BJ (cell line): ENCODE results near the gene CDH22. TPM values are rescaled to one million over a fixed set of nuclear protein-coding genes. Genes with fewer than 3 reads are reported as not detected.

Experiments
- CTCF ChIA-PET: fragments of 350-600 bp; formaldehyde crosslinking; extraction: SDS; loops from one replicate; lab custom pipeline; 2021; ENCODE audit warnings: antibody characterized with exemption, inconsistent platforms; lab: Yijun Ruan, JAX
- POLR2A ChIA-PET: fragments of 300-600 bp; sonication (Branson Sonifier 250); formaldehyde crosslinking; extraction: SDS; loops from one replicate; lab custom pipeline; 2021; ENCODE audit warnings: antibody characterized with exemption; lab: Charles Lee
- DNase-seq: peaks from one replicate; pipeline ENCODE4 v3.0.0-alpha.2; 2011; ENCODE audit warnings: low read depth
- H3K27me3 ChIP-seq: 2 replicates; pipeline ENCODE4 v1.6.0; 2011; ENCODE audit warnings: low read length; ENCODE audit not compliant: control insufficient read depth, insufficient read depth
- H3K36me3 ChIP-seq: 2 replicates; pipeline ENCODE4 v1.5.1; 2011; ENCODE audit warnings: low read length; ENCODE audit not compliant: control insufficient read depth, insufficient read depth
- H3K4me3 ChIP-seq: 2 replicates; pipeline ENCODE4 v1.5.1; 2011; ENCODE audit warnings: low read depth, mild to moderate bottlenecking, control low read depth, low read length
- polyA plus RNA-seq: library from polyadenylated mRNA; depleted of rRNA; stranded (reverse); fragments of >200 nt; gene quantifications from 2 replicates; pipeline ENCODE4 v1.2.3, GENCODE V29; 2011
- TF ChIP-seq, protein P1 (sequence below): IDR thresholded peaks from 2 replicates; pipeline ENCODE4 v1.5.1; 2011; ENCODE audit warnings: low read depth, mild to moderate bottlenecking, control low read depth, inconsistent platforms, low read length, moderate library complexity; ENCODE audit not compliant: insufficient read depth

CDH22 gene
- polyA plus RNA-seq, 1 experiment, result not detected

GRCh38 chr20:46323557-46323956 is 15.3 kb upstream of the CDH22 start:
- no peak overlapping the region for H3K4me3 ChIP-seq
- CTCF ChIA-PET, result no interaction called here
- no peaks in the 10 kb centered on the region for H3K36me3 ChIP-seq
- peaks cover 8% of the 10 kb centered on the region for H3K27me3 ChIP-seq
- POLR2A ChIA-PET, result no interaction called here
- TF ChIP-seq, protein P1, sequence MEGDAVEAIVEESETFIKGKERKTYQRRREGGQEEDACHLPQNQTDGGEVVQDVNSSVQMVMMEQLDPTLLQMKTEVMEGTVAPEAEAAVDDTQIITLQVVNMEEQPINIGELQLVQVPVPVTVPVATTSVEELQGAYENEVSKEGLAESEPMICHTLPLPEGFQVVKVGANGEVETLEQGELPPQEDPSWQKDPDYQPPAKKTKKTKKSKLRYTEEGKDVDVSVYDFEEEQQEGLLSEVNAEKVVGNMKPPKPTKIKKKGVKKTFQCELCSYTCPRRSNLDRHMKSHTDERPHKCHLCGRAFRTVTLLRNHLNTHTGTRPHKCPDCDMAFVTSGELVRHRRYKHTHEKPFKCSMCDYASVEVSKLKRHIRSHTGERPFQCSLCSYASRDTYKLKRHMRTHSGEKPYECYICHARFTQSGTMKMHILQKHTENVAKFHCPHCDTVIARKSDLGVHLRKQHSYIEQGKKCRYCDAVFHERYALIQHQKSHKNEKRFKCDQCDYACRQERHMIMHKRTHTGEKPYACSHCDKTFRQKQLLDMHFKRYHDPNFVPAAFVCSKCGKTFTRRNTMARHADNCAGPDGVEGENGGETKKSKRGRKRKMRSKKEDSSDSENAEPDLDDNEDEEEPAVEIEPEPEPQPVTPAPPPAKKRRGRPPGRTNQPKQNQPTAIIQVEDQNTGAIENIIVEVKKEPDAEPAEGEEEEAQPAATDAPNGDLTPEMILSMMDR, result no peak
- DNase-seq, result no peak

GRCh38 chr20:46322641-46323040 is 14.3 kb upstream of the CDH22 start:
- H3K27me3 ChIP-seq, result peaks cover 8% of the 10 kb centered on the region
- TF ChIP-seq, protein P1, result no peak
- no peak for DNase-seq
- ChIA-PET POLR2A (no interaction called here), CTCF (interaction anchor here (0.6 to 1.0 kb wide), 3 partner anchors 18 to 292 kb away, joined by 3 to 4 read pairs (median 3); no protein-coding TSS in a partner anchor)
- no peaks in the 10 kb centered on the region for H3K36me3 ChIP-seq
- H3K4me3 ChIP-seq, result no peak overlapping the region

DNA sequence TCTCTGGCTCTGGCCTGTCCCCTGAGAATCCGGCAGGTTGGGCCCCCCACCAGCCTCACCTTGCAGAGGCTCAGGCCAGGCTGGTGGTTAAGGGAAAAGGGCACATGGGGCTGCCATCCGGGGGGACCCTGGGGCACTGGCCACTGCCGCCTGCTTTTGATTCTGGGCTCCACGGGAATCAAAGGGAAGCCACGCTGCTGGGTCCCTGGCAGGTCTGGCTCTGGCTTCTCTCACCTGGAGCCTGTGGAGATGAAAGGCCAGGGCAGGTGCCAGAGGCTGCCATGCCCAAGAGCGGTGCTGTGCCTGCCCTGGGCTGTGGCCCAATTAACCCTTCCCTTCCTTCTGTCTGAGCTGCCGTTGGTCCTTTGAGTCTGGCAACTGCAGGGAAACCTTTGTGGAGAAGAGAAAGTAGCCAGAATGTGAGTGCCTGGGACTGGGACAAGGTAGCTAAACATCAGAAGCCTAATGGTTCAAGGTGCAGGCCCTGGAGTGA is 9.4 kb upstream of the CDH22 start:
- POLR2A ChIA-PET, result no interaction called here
- Histone ChIP-seq H3K27me3 (peaks cover 29% of the 10 kb centered on the region), H3K36me3 (no peaks in the 10 kb centered on the region), H3K4me3 (no peak overlapping the region)
- CTCF ChIA-PET, result interaction anchor here (1.3 kb wide), 1 partner anchor 32 kb away, joined by 3 read pairs; no protein-coding TSS in a partner anchor
- TF ChIP-seq, protein P1, result no peak
- no peak for DNase-seq

- no peak for DNase-seq
- TF ChIP-seq, protein P1, result no peak
- Histone ChIP-seq H3K36me3 (no peaks in the 10 kb centered on the region), H3K27me3 (peaks cover 32% of the 10 kb centered on the region), H3K4me3 (no peak overlapping the region)
- ChIA-PET POLR2A (no interaction called here), CTCF (interaction anchor here (1.3 kb wide), 1 partner anchor 33 kb away, joined by 3 read pairs; no protein-coding TSS in a partner anchor)
Observed at GRCh38 chr20:46316984-46317684, 8.8 kb upstream of the CDH22 start.

DNA sequence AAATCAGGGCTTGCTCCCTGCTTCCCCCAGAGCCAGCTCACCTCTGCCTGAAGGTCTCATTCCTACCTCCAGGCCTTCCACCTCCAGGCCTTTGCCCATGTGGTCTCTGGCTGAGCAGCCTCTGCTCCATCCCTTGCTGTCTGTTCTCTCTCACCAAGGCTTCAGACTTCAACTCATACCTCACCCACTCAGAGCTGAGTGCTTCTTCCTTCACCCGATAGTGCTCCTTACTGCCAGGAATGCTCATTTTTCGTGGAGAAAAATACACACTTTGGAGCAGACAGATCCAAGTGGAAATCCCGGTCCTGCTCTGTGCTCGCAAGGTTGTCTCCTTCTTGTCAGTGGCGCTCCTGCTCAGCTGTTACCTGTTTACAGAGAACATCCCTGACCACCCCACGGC is 7.0 kb upstream of the CDH22 start:
- POLR2A ChIA-PET, result no interaction called here
- DNase-seq, result no peak
- TF ChIP-seq, protein P1, result no peak
- H3K4me3 ChIP-seq, result no peak overlapping the region
- H3K36me3 ChIP-seq, result no peaks in the 10 kb centered on the region
- peaks cover 42% of the 10 kb centered on the region for H3K27me3 ChIP-seq
- CTCF ChIA-PET, result interaction anchor here (1.1 to 1.4 kb wide), 2 partner anchors 9 to 16 kb away, joined by 3 to 6 read pairs; no protein-coding TSS in a partner anchor
